RPMI8226 (cell line): ENCODE results near the gene COL2A1.

Experiments used
- DNase-seq: peaks from one replicate; pipeline ENCODE4 v3.0.0-alpha.2; 2015

The COL2A1 gene

GRCh38 chr12:48004053-48004941 is at the start of gene COL2A1:
Gene COL2A1 (minus strand): TSS chr12:48004476. CDS start chr12:48004321, 155 bp downstream.
- DNase-seq, result no peak

DNA sequence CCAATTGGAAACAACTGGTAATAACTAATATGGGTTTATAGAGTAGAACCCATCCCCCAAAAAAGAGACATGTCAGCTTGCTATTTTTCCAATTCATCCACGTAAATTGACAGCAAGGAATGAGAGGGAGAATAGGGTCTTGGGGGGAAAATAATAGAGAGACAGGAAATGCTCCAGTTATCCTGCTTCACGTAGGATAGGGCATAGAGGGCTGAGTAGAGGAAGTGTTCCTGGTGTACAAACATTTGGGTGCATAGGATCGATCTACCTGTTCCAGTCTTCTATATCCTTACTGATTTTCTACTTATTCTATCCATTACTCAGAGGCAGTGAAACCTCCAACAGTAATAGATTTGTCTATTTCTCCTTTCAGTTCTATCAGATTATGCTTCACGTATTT is 49.6 kb upstream of the COL2A1 start:
- no peak for DNase-seq

DNA sequence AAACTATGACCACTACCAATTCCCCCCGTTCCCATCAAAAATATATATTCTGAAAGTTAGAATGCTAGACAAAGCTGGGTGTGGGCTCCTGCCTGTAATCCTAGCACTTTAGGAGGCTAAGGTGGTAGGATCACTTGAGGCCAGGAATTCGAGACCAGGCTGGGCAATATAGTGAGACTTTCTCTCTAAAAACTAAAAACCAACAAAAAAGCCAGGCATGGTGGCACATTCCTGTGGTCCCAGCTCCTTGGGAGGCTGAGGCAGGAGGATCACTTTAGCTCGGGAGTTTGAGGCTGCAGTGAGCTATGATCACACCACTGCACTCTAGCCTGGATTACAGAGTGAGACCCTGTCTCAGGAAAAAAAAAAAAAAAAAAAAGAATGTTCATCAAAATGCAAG is 48.8 kb upstream of the COL2A1 start:
- DNase-seq, result no peak

- DNase-seq, result no peak
These were observed 47.4 kb upstream of the COL2A1 start for GRCh38 chr12:48051681-48052080.

GRCh38 chr12:48050174-48050573 is 45.9 kb upstream of the COL2A1 start:
- no peak for DNase-seq

DNA sequence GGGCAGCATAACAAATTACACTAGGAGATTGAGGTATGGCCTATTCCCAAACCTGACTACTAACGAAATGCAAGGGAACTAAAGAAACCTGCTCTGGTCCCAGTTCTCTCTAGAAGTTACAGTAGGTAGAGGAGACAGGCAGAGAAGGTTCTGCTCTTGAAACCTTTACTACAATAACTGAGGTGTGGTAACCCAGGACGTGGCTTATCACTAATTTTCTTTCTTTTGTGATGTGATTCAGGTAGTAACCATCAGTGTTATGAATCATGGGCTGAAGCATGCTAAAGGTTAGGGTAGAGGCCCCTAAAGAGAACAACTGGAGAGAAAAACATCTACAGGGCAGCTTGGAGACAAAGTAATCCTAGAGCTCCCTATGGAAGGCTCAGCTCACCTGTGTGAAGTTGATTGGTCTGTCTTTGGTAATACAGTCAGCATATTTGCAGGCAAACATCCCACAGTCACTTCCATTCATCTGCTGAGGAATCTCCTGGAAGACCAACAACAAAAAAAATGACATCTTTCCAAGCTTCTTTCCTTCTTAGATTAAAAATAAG is 41.8 kb upstream of the COL2A1 start:
- no peak for DNase-seq

- DNase-seq, result no peak
These were observed 41.0 kb upstream of the COL2A1 start for GRCh38 chr12:48045061-48045846.

- DNase-seq, result no peak
These were observed 40.1 kb upstream of the COL2A1 start for GRCh38 chr12:48044396-48044795.

DNA sequence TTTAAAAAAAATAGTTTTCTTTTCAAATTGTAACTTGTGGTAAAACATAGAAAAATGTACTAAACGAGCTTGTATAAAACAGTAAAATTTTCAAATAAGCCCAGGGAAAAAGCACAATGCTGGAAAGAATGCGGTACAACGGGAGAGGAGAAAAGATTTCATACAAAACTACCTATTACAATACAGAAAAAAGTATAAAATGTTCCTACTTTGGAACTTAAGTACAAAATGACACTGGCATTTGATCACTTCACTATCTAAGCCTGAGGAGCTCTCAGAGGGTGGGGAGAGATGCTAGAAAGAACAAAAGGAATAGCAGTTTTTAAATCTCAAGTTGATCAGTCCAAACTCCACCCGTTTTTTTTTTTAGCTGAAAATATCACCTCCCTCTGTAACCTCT is 39.5 kb upstream of the COL2A1 start:
- no peak for DNase-seq

DNA sequence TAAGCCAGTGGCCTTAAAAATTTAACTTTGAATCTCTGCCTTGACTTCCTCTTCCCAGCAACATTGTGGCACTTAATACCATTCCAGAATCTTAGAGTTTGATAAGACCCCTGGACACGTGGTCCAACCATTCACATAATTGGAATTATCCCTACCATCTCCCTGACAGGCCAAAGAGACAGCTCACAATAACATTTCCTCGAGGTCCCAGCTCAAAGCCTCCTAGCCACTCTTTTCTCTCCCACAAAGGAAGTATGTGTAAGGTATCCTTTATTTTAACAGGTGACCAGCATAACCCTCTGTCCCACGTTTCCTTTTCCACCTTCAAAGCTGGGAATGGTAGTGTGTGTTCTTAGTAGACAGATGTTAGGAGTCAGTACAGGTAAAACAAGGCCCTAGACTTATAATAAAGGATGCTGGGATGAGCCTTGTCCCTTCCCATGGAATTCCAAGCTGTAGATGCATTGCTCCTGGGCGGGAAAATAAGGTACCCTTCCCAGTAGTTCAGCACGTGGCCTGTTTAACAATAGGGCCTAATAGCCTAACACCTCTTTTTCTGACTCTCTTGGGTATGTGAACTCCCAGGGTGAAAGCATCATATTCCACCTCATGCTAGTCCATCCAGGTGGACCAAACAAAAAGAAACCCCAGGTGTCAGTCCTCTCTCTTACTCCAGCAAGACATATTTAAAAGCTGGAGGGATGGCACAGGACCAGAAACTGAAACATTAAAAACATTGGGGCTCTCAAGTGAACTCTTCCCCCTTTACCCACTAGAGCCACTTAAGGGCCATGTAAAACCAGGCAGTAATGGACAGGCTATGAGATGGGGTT is 37.5 kb upstream of the COL2A1 start:
- DNase-seq, result no peak

- no peak for DNase-seq
These were observed 36.1 kb upstream of the COL2A1 start for GRCh38 chr12:48040354-48040753.

DNA sequence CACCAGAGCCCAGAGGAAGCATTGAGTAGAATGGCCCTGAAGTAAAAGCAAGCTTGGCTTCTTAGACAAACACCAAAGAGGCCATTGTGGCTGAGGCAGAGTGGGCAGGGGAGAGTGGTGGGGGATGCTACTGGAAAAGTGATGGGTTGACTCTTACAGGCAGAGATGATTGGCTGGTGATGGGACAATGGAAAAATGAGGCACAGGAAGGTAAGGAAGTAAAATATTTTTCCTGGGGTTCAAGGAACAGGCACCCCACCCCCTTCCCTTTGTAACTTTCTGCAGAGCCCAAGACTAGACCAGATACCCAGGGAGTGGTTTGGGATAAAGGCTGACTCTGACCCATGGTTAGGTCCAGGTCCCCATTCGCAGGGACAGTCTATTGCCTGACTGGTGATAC is 34.9 kb upstream of the COL2A1 start:
- no peak for DNase-seq

DNA sequence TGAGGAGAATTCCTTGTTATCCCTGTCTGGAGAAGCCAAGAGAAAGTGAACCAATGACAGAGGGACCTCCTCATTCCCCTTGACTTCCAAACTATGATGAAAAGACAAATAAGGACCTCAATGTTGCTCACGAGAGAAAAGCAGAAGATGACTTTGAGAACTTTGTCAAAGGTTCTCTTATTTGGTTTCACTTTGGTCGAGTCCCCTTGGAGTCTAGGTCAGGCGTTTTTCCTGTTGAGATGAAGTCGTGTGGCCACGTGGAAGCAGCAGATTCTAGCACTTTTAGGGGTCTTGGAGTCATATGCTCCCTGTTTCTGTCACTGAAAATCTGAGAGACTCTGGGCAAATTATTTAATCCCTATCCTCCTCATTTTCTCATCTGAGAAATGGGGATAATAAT is 33.8 kb upstream of the COL2A1 start:
- no peak for DNase-seq

GRCh38 chr12:48037267-48037915 is 33.1 kb upstream of the COL2A1 start:
- DNase-seq, result no peak

GRCh38 chr12:48036818-48037217 is 32.5 kb upstream of the COL2A1 start:
- DNase-seq, result no peak

GRCh38 chr12:48034835-48035805 is 30.8 kb upstream of the COL2A1 start:
- no peak for DNase-seq

DNA sequence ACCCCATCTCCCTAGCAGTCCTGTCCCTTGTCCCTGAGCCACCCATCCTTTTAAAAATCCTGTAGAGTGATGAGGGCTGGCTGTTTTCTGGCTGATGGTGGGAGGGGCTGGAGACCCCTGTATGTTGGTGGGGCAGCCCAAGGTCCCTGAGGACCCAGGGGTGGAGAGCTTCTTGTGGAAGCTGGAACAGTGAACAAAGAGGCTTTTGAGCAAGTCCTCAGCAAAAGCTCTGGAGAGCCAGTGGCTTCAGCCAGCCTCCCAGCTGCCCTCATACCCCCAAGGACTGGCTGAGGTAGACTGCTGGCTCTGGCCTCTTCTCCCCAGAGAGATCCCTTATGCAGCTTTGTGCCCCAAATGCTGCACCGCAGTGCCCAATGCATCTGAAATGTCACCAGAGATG is 29.2 kb upstream of the COL2A1 start:
- no peak for DNase-seq

DNA sequence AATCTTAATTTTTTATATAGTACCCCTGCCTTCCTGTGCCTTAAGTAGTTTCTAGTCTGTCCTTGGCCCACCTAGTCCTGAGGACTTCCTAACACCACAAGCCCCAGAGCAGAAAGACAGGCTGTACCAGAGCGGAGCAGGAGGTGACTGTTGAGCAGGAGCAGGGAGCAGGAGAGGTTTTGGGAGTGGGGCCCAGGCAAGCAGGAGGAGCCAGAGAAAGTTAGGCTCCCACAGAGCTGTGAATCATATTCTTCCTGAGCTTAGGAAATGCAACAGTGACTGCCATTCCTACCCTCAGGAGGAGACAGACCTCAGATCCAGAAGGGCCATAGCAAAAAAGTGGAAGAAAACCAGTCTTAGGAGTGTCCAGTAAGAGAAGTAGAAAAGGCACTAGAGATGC is 28.3 kb upstream of the COL2A1 start:
- DNase-seq, result no peak

DNA sequence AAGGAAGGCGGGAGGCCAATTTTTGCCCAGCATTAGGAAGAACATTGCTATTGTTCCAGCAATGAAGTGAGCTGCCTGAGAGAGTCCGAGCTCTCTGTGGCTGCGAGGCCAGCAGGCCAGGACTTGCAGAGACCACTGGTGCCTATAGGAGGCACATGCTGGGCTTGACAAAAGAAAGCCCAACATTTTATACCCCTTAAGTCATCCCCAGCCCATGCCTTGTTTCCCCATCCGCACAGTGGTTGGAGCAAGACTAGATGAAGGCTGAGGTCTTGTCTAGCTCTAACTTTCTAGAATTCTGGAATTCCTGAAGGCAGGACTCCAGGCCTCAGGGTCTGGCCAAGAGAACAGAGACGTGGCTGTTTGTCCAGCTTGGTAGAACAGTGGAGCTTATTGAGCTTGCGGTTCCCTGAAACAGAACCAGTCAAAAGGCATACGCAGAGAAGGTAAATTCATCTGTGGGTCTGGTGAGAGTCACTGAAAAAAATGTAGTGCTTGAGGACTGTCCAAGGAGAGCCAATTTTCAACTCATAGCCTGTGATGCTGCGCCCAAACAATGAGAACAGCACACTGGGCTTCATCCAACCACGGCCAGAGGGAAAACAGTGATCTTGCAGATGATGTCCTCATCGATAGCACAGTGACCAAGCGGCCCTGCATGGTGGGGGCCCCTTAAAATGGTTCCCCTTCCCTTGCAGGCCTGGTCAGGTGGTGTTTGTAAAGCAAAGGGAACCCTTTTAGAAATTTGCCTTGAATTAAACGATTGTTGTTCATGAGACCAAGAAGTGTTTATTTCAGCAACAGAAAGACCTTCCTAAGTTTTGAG is 27.1 kb upstream of the COL2A1 start:
- DNase-seq, result no peak

- DNase-seq, result no peak
These were observed 25.9 kb upstream of the COL2A1 start for GRCh38 chr12:48030173-48030650.
